GM23338 (cell line): ENCODE measurements around the gene POLR3F. TPM values are rescaled to one million over a fixed set of nuclear protein-coding genes. Genes with fewer than 3 reads are reported as not detected.

ENCODE experiments used
- ATAC-seq: fragments of 200-7000 bp; cut with Tn5 transposase; 3 replicates; pipeline ENCODE4 v1.9.1; 2020
- DNase-seq: peaks from one replicate; pipeline ENCODE4 v3.0.0-alpha.2; 2015; ENCODE audit warnings: low spot score
- H2AFZ ChIP-seq: fragments of 200-600 bp; sonication (generic); 2 replicates; pipeline ENCODE4 v1.8.0; 2016; ENCODE audit warnings: antibody characterized with exemption, mild to moderate bottlenecking, moderate library complexity
- H3F3A ChIP-seq: fragments of 200-600 bp; sonication (generic); replicated peaks from 2 replicates; pipeline ENCODE4 v1.8.0; 2017; ENCODE audit warnings: antibody characterized with exemption, mixed run types, low read depth
- H3K27ac ChIP-seq: fragments of 200-600 bp; sonication (generic); 2 replicates; pipeline ENCODE4 v1.6.1; 2016; ENCODE audit warnings: low read depth
- H3K27me3 ChIP-seq: fragments of 200-600 bp; sonication (generic); 2 replicates; pipeline ENCODE4 v1.8.0; 2016; ENCODE audit warnings: mild to moderate bottlenecking, mixed run types, moderate library complexity; ENCODE audit not compliant: insufficient read depth
- H3K36me3 ChIP-seq: fragments of 200-600 bp; sonication (generic); 2 replicates; pipeline ENCODE4 v1.8.0; 2016; ENCODE audit warnings: mild to moderate bottlenecking; ENCODE audit not compliant: insufficient read depth
- H3K4me1 ChIP-seq: fragments of 200-600 bp; sonication (generic); 2 replicates; pipeline ENCODE4 v1.8.0; 2016; ENCODE audit warnings: mild to moderate bottlenecking, moderate library complexity; ENCODE audit not compliant: insufficient read depth
- H3K4me2 ChIP-seq: fragments of 200-600 bp; sonication (generic); 2 replicates; pipeline ENCODE4 v1.7.1; 2017; ENCODE audit warnings: mixed run types
- H3K4me3 ChIP-seq: fragments of 200-600 bp; sonication (generic); 2 replicates; pipeline ENCODE4 v1.6.1; 2016; ENCODE audit warnings: mixed run types
- H3K79me2 ChIP-seq: fragments of 200-600 bp; sonication (generic); replicated peaks from 2 replicates; pipeline ENCODE4 v1.8.0; 2017; ENCODE audit warnings: mild to moderate bottlenecking; ENCODE audit not compliant: insufficient read depth
- H3K9me2 ChIP-seq: fragments of 200-600 bp; sonication (generic); 2 replicates; pipeline ENCODE4 v1.8.0; 2017; ENCODE audit not compliant: insufficient read depth
- H4K20me1 ChIP-seq: fragments of 200-600 bp; sonication (generic); replicated peaks from 2 replicates; pipeline ENCODE4 v1.8.0; 2017; ENCODE audit warnings: mild to moderate bottlenecking; ENCODE audit not compliant: insufficient read depth
- H3K27ac Mint-ChIP-seq: 2 replicates; pipeline ENCODE4 v1.8.0; 2020; ENCODE audit warnings: inconsistent platforms, mild to moderate bottlenecking, moderate library complexity, mixed read lengths
- H3K27me3 Mint-ChIP-seq: 3 replicates; pipeline ENCODE4 v1.8.0; 2022; ENCODE audit warnings: low read depth, mild to moderate bottlenecking, moderate library complexity, mixed read lengths, inconsistent platforms; ENCODE audit not compliant: insufficient read depth, poor library complexity
- H3K36me3 Mint-ChIP-seq: 3 replicates; pipeline ENCODE4 v1.8.0; 2021; ENCODE audit warnings: low read depth, mild to moderate bottlenecking, inconsistent platforms, moderate library complexity, mixed read lengths
- H3K4me1 Mint-ChIP-seq: 3 replicates; pipeline ENCODE4 v1.8.0; 2020; ENCODE audit warnings: mild to moderate bottlenecking, inconsistent platforms, mixed read lengths
- H3K4me3 Mint-ChIP-seq: 3 replicates; pipeline ENCODE4 v1.8.0; 2021; ENCODE audit warnings: moderate library complexity, mild to moderate bottlenecking, inconsistent platforms, mixed read lengths
- H3K9me3 Mint-ChIP-seq: 3 replicates; pipeline ENCODE4 v1.8.0; 2020; ENCODE audit warnings: moderate library complexity, mild to moderate bottlenecking, inconsistent platforms, mixed read lengths
- CREB1 ChIP-seq: fragments of 250-450 bp; sonication (Bioruptor Pico); IDR thresholded peaks from 2 replicates; pipeline ENCODE4 v1.5.0; 2020; ENCODE audit warnings: low read depth, mild to moderate bottlenecking, moderate library complexity
- CTCF ChIP-seq, 2 experiments: fragments of 200-600 bp in 1 of 2; sonication (generic) in 1 of 2; conservative IDR thresholded peaks; 2 replicates each; pipeline versions ENCODE4 v1.5.1 to v1.6.1; 2016 to 2017; ENCODE audit warnings: antibody characterized with exemption in 2 of 2, low read depth in 2 of 2, mild to moderate bottlenecking in 2 of 2, moderate library complexity in 1 of 2
- ETS1 ChIP-seq: IDR thresholded peaks from 2 replicates; pipeline ENCODE4 v1.6.1; 2016; ENCODE audit warnings: antibody characterized with exemption
- EZH2 ChIP-seq: fragments of 200-600 bp; sonication (generic); IDR thresholded peaks from one replicate; pipeline ENCODE4 v1.8.0; 2017; ENCODE audit warnings: antibody characterized with exemption, mild to moderate bottlenecking, low read depth; ENCODE audit not compliant: unreplicated experiment
- EZH2phosphoT487 ChIP-seq: fragments of 200-600 bp; sonication (generic); IDR thresholded peaks from one replicate; pipeline ENCODE4 v1.8.1; 2018; ENCODE audit warnings: antibody characterized with exemption; ENCODE audit not compliant: unreplicated experiment
- JUNB ChIP-seq: IDR thresholded peaks from one replicate; pipeline ENCODE4 v1.6.1; 2016; ENCODE audit warnings: antibody characterized with exemption; ENCODE audit not compliant: unreplicated experiment
- NANOG ChIP-seq: IDR thresholded peaks from 2 replicates; pipeline ENCODE4 v1.6.1; 2016; ENCODE audit warnings: antibody characterized with exemption, borderline replicate concordance
- POLR2AphosphoS5 ChIP-seq: IDR thresholded peaks from 2 replicates; pipeline ENCODE4 v1.6.1; 2016; ENCODE audit warnings: antibody characterized with exemption, low read depth
- REST ChIP-seq: IDR thresholded peaks from one replicate; pipeline ENCODE4 v1.6.1; 2018; ENCODE audit warnings: antibody characterized with exemption; ENCODE audit not compliant: unreplicated experiment
- STAT1 ChIP-seq: IDR thresholded peaks from one replicate; pipeline ENCODE4 v1.6.1; 2016; ENCODE audit warnings: antibody characterized with exemption; ENCODE audit not compliant: unreplicated experiment
- ZNF114 ChIP-seq: fragments of 250-450 bp; sonication (Bioruptor Pico); IDR thresholded peaks from 2 replicates; pipeline ENCODE4 v1.5.0; 2020; ENCODE audit warnings: mild to moderate bottlenecking, moderate library complexity
- ZNF331 ChIP-seq: fragments of 250-450 bp; sonication (Bioruptor Pico); IDR thresholded peaks from 2 replicates; pipeline ENCODE4 v1.5.0; 2020; ENCODE audit warnings: low read depth, mild to moderate bottlenecking, moderate library complexity
- polyA plus RNA-seq: library from polyadenylated mRNA; unstranded; fragments of >200 nt; fragmentation: Nextera tagmentation; extraction: Ambion mirVana; gene quantifications from 2 replicates; pipeline ENCODE4 v1.2.1, GENCODE V29; 2016
- total RNA-seq: library from RNA; depleted of rRNA; stranded (reverse); fragments of >200 nt; shearing (Covaris generic); gene quantifications from 2 replicates; pipeline ENCODE4 v1.2.3, GENCODE V29; 2014

Gene POLR3F
- total and polyA plus RNA-seq, 2 experiments from 2014 or later = 11.0 to 30.6 TPM

GRCh38 chr20:18511571-18511970, 44.4 kb downstream of the POLR3F start:
- Histone ChIP-seq H3K79me2 (peaks cover 25% of the 10 kb centered on the region), H3F3A (peaks cover 7% of the 10 kb centered on the region; the same call in 1 of the 2 replicates), H3K9me2 (no peaks in the 10 kb centered on the region), H3K4me3 (no peak overlapping the region), H2AFZ (no peak overlapping the region), H3K4me1 (peaks cover 7% of the 10 kb centered on the region), H4K20me1 (no peaks in the 10 kb centered on the region), H3K27me3 (no peaks in the 10 kb centered on the region), H3K4me2 (no peak overlapping the region), H3K27ac (no peak overlapping the region), H3K36me3 (peaks cover 49% of the 10 kb centered on the region)
- no peaks in the 10 kb centered on the region for H3K9me3 Mint-ChIP-seq
- DNase-seq = no peak
- no peak overlapping the region for H3K27ac Mint-ChIP-seq
- no peak for ATAC-seq
- no peak overlapping the region for H3K4me3 Mint-ChIP-seq
- TF ChIP-seq STAT1 (no peak), JUNB (no peak), ETS1 (no peak), NANOG (no peak), CTCF (conservative IDR thresholded peaks at IDR 0.05; ENCODE audit: low read depth in 2 of 2) (no peak), REST (no peak)
- peaks cover 11% of the 10 kb centered on the region for H3K4me1 Mint-ChIP-seq
- H3K36me3 Mint-ChIP-seq = peaks cover 54% of the 10 kb centered on the region
- peaks cover 8% of the 10 kb centered on the region for H3K27me3 Mint-ChIP-seq

- H3F3A ChIP-seq = peaks cover 7% of the 10 kb centered on the region; the same call in 1 of the 2 replicates
- H3K4me1 ChIP-seq = peaks cover 4% of the 10 kb centered on the region; the same call in 1 of the 2 replicates
- peaks cover 31% of the 10 kb centered on the region for H3K79me2 ChIP-seq
- no peaks in the 10 kb centered on the region for H3K9me2 ChIP-seq
- H3K27me3 ChIP-seq = no peaks in the 10 kb centered on the region
- Mint-ChIP-seq H3K4me3 (no peak overlapping the region), H3K27me3 (no peaks in the 10 kb centered on the region), H3K4me1 (peaks cover 8% of the 10 kb centered on the region; the same call in 2 of the 3 replicates), H3K27ac (no peak overlapping the region), H3K36me3 (peaks cover 51% of the 10 kb centered on the region), H3K9me3 (no peaks in the 10 kb centered on the region)
- DNase-seq (no peak), ATAC-seq (no peak)
- no peaks in the 10 kb centered on the region; the same call in 1 of the 2 replicates for H4K20me1 ChIP-seq
- no peak overlapping the region for H3K4me3 ChIP-seq
- no peak overlapping the region for H3K4me2 ChIP-seq
- H2AFZ ChIP-seq = no peak overlapping the region
- H3K36me3 ChIP-seq = peaks cover 49% of the 10 kb centered on the region
- H3K27ac ChIP-seq = no peak overlapping the region
- TF ChIP-seq JUNB (no peak), EZH2 (no peak), EZH2phosphoT487 (no peak), CREB1 (CRISPR knock-in tag) (no peak), POLR2AphosphoS5 (no peak), ZNF331 (CRISPR knock-in tag) (no peak), ETS1 (no peak), ZNF114 (no peak), REST (no peak), NANOG (no peak)
Observed at GRCh38 chr20:18513208-18513607, 46.0 kb downstream of the POLR3F start.
